Measurements from ENCODE around the gene TRPV6.

Gene TRPV6

DNA sequence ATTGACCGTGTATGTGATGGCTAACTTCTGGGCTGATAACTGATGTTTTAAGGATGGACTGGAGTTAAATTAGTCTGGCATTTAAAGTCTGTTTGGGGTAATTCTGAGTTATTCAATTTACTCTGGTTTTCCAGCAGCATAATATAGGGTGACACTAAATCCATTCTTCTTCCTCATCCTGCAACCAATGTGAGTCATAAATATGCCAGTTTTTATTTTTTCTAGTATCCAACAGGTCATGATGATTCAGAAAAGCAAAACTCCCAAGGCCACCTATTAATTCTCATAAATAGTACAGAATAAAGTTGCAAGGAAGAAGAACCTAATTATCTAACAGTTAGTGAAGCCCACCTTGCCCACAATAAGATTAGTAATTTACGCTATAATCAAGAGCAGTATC, 38.2 kb downstream of the TRPV6 start:
- no peak for DNase-seq

DNA sequence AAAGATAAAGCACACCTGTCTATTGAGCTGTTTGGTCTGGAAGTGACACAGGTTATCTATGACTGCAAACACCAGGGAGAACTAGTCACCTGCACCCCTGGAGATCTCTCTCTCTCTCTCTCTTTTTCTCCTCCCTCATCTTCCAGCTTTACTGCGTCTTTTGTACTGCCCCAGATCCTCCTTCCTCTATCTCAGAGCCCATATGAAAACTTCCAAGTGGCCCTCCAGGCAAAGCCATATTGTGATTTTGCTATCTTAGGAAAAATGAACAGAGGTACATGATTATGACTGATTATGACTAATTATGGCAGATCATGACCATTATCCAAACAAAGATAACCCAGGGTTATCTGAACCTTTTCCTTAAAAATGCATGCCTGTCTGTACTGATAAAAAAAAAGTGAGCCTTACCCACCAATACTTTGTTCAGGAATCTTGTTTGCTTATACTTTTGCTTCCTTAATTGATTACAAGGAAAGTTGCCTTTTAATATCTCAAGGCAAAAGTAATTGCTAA, 43.2 kb downstream of the TRPV6 start:
- no peak for DNase-seq

DNA sequence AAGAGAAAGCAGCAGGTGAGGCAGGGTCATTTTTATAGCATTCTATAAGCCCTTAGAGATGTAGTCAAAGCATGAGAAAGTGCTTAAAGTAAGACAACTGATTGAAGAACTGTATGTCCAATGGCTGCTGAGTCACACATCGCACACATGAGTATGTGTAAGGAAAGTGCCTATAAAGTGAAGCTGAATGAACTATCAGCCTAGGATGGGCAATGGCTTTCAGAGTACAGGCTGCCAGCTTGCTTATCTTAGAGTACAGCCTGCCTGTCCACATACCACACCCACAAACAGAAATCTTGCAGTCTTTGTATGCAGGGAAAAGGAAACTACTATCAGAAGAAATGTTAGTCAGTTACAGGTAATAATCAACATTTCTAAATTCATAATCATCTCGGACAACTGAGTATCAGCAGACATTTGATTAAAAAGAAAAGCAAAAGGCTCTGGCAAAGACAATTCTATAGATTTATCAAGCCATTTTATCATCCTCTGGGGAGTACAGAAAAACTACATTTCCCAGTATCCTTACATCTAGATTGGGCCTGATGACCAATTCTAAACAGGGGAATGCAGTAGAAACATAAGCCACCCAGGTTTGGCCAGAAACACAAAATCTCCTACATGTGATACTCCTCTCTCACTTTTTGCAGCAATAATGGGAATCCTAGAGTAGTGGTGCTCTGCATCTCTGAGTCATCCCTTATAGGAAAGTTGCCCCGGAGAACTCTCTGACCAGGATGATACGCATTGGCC, 46.9 kb downstream of the TRPV6 start:
- DNase-seq, result peak; percentile 98

DNA sequence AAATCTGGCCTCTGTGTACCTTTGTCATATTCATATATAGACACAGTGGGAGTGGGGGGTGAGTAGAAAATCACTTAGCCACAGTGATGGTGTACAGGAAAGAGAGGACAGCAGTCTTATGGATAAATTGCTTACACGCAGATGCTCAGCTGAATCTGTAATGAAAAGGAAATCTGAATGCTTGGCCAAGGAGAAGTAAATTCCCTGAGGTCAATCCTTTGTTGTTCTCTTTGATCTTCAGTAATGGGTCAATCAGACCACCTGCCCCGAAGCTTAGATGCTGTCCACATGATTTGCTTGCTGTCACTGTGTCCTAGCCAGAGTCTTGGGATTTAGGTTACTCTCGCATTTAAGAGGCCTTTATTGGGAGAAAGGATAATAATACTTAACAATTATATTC, 49.1 kb downstream of the TRPV6 start:
- DNase-seq, result no peak

- DNase-seq, result no peak
Observed at GRCh38 chr7:142835487-142835886, 50.1 kb downstream of the TRPV6 start.

DNA sequence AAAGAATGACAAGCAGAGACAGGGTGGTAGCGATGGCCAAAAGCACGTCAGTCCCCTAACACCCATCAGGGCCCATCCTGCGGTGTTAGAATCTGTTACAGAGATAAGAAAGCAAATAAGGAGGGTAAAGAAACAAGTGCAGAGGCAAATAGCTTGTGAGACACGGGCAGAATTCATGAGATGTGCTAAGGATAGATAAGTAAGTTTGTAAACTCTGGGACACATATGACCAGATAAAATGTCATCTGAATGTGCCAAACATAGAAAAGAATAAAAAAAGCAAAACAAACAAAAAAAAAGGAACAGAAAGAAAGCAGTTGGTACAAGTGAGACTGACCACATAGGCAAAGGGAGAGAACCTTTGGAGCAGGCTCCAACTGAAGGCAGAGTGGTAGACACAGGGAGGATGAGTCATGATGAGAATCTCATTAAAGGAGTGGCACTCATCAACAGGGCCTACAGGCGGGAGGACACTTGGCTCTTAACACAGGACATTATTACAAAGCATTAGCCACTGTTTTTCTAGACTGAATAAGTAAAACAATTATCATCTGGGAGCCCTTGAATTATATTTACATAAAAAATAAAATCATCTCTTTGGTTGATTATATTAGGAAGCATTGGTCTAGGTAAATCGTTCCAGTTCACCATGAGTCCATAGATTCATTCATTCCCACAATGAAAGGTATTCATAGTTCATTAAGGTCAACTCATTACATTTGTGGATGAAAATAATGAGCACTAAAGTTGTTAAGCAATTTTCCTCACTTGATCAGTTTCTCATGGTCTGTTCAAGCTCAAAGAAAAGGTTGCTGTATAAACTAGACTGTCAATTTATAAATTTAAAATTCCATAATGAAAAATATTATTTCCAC, 52.1 kb downstream of the TRPV6 start:
- peak; percentile 93 for DNase-seq

- peak; percentile 53 for DNase-seq
Observed at GRCh38 chr7:142832417-142832816, 53.1 kb downstream of the TRPV6 start.

DNA sequence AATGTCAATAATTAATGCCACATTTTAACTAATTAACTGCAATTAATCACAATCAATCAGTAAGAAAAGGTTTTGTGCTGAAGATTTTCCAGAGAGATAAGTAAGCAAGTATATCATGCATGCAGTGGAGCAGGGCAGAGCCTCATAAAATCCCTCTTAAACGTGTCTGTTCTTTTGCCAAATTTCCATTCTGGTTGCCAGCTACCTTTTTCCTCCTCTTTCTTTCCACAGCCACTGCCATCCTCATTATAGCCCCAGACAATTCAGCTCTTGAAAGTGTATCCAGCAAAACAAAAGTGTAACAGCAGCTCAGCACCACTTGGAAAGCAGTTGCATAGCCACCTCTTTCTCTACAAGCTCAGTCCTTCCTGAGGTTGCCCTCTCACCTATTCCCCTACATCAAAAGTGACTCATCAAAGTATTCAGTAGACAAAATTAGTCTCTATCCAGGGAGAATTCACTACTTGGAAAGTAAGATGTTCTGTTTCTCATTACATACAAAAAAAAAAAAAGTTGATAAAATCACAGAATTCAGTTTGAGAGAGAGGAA, 57.5 kb downstream of the TRPV6 start:
- no peak for DNase-seq

DNA sequence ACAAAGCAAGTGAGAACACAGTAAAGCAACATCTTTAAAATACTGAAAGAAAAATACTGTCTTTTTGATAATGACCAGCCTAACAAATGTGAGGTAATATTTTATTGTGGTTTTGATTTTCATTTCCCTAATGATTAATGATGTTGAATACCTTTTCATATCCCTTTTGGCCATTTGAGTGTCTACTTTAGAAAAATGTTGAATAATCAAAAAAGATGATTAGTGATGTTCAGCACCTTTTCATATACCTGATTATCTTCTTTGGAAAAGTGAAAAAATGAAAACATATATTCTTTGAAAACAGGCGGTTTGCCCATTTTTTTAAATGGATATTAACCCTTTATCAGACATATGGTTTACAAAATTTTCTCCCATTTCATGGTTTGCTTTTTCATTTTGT, 62.8 kb downstream of the TRPV6 start:
- no peak for DNase-seq
